K562 (cell line): ENCODE results near the gene RHO. TPM values are rescaled to one million over a fixed set of nuclear protein-coding genes. Genes with fewer than 3 reads are reported as not detected.

ENCODE experiments used
- ATAC-seq: fragments of 200-7000 bp; cut with Tn5 transposase; 3 replicates; pipeline ENCODE4 v1.9.1; 2020; ENCODE audit warnings: moderate library complexity
- BruUV-seq: library from RNA; stranded (reverse); fragments of 400-500 nt; replicated peaks from 2 replicates; lab custom pipeline; 2021; lab: Mats Ljungman, UMichigan
- CTCF ChIA-PET: fragments of 300-600 bp; formaldehyde crosslinking; extraction: SDS; loops from one replicate; lab custom pipeline; 2021; ENCODE audit warnings: low intra/inter-chr PET ratio; lab: Yijun Ruan, JAX
- POLR2A ChIA-PET: fragments of 300-600, 350-650 bp; sonication (Branson Sonifier 250); formaldehyde crosslinking; extraction: SDS; loops from one replicate; lab custom pipeline; 2021; ENCODE audit warnings: antibody characterized with exemption, inconsistent platforms; lab: Yijun Ruan, JAX
- DNase-seq, 4 experiments: peaks; one replicate each; pipeline versions ENCODE4 v3.0.0 to v3.0.0-alpha.2; 2011 to 2018; ENCODE audit warnings: low spot score in 3 of 4, mixed read lengths in 3 of 4; ENCODE audit errors: extremely low read depth in 1 of 4
- FAIRE-seq: peaks from 2 replicates; lab custom pipeline; 2011; peaks lifted over from hg19 to GRCh38; lab: Jason Lieb, UNC
- H2AFZ ChIP-seq: 2 replicates; pipeline ENCODE4 v1.6.0; 2011; ENCODE audit warnings: low read depth, low read length, control low read depth, inconsistent platforms
- H3K27ac ChIP-seq: fragments of 200-600 bp; 3 replicates; pipeline ENCODE4 v1.8.0; 2011; ENCODE audit warnings: low read depth, mild to moderate bottlenecking, control low read depth, inconsistent platforms, low read length, moderate library complexity, mixed read lengths; ENCODE audit errors: extremely low read depth
- H3K27me3 ChIP-seq, 2 experiments: fragments of 300-600 bp in 1 of 2; 2 replicates in 1 of 2; 3 replicates in 1 of 2; pipeline versions ENCODE4 v1.6.0 to v1.8.0; 2011; ENCODE audit warnings: inconsistent platforms in 2 of 2, low read length in 2 of 2, mild to moderate bottlenecking in 1 of 2, mixed read lengths in 1 of 2, moderate library complexity in 1 of 2; ENCODE audit not compliant: control insufficient read depth in 2 of 2, insufficient read depth in 2 of 2
- H3K36me3 ChIP-seq: fragments of 300-600 bp; 3 replicates; pipeline ENCODE4 v1.8.0; 2011; ENCODE audit warnings: mild to moderate bottlenecking, low read length, inconsistent platforms; ENCODE audit not compliant: control insufficient read depth, insufficient read depth
- H3K4me1 ChIP-seq, 2 experiments: fragments of 200-600 bp in 1 of 2; replicated peaks in 1 of 2; 2 replicates in 1 of 2; 3 replicates in 1 of 2; pipeline versions ENCODE4 v1.5.1 to v1.8.0; 2011; ENCODE audit warnings: inconsistent platforms in 2 of 2, low read length in 2 of 2, mild to moderate bottlenecking in 1 of 2, mixed read lengths in 1 of 2, moderate library complexity in 1 of 2; ENCODE audit not compliant: control insufficient read depth in 2 of 2, insufficient read depth in 2 of 2
- H3K4me2 ChIP-seq: 2 replicates; pipeline ENCODE4 v1.6.1; 2011; ENCODE audit warnings: low read length, control low read depth, inconsistent platforms, mixed read lengths; ENCODE audit not compliant: insufficient read depth
- H3K4me3 ChIP-seq: fragments of 200-600 bp; sonication (generic), shearing (Covaris generic); 2 replicates; pipeline ENCODE4 v1.5.1; 2016; ENCODE audit warnings: control low read depth, inconsistent platforms
- H3K79me2 ChIP-seq: fragments of 200-600 bp; 3 replicates; pipeline ENCODE4 v1.8.0; 2011; ENCODE audit warnings: low read length, inconsistent platforms; ENCODE audit not compliant: control insufficient read depth, insufficient read depth
- H3K9ac ChIP-seq, 2 experiments: 2 replicates each; pipeline versions ENCODE4 v1.6.0 to v1.6.1; 2011; ENCODE audit warnings: low read depth in 2 of 2, low read length in 2 of 2, control low read depth in 1 of 2, inconsistent platforms in 1 of 2, mild to moderate bottlenecking in 1 of 2, mixed read lengths in 1 of 2; ENCODE audit not compliant: insufficient read depth in 1 of 2
- H3K9me1 ChIP-seq: one replicate; pipeline ENCODE4 v1.6.0; 2011; ENCODE audit warnings: inconsistent platforms, mild to moderate bottlenecking, low read length, moderate library complexity; ENCODE audit not compliant: control insufficient read depth, insufficient read depth
- H3K9me3 ChIP-seq: replicated peaks from 2 replicates; pipeline ENCODE4 v1.5.1; 2011; ENCODE audit warnings: low read depth, low read length, inconsistent platforms; ENCODE audit not compliant: control insufficient read depth, insufficient read depth
- H4K20me1 ChIP-seq: replicated peaks from 2 replicates; pipeline ENCODE4 v1.6.1; 2011; ENCODE audit warnings: low read length, inconsistent platforms, mixed read lengths; ENCODE audit not compliant: control insufficient read depth, insufficient read depth
- GTF3C2 ChIP-seq: IDR thresholded peaks from 3 replicates; pipeline ENCODE4 v1.6.1; 2011; ENCODE audit warnings: borderline replicate concordance, mild to moderate bottlenecking, moderate library complexity; ENCODE audit not compliant: insufficient read length; ENCODE audit errors: extremely low read depth
- MBD2 ChIP-seq: sonication (generic); IDR thresholded peaks from 2 replicates; pipeline ENCODE4 v1.6.1; 2016; ENCODE audit warnings: low read depth, borderline replicate concordance
- MCM2 ChIP-seq: fragments of 450-650 bp; IDR thresholded peaks from 2 replicates; pipeline ENCODE4 v1.6.1; 2017; ENCODE audit warnings: low read depth, mild to moderate bottlenecking
- MIER1 ChIP-seq: fragments of 450-650 bp; IDR thresholded peaks from 2 replicates; pipeline ENCODE4 v1.6.1; 2016; ENCODE audit warnings: antibody characterized with exemption, mild to moderate bottlenecking, low read depth
- PKNOX1 ChIP-seq: fragments of 450-650 bp; IDR thresholded peaks from 2 replicates; pipeline ENCODE4 v1.6.1; 2016
- POLR2B ChIP-seq: fragments of 450-650 bp; IDR thresholded peaks from 2 replicates; pipeline ENCODE4 v1.6.1; 2018; ENCODE audit warnings: low read depth; ENCODE audit not compliant: partially characterized antibody
- SP2 ChIP-seq: IDR thresholded peaks from 2 replicates; pipeline ENCODE4 v1.6.1; 2011; ENCODE audit warnings: mild to moderate bottlenecking, low read depth, low read length, moderate library complexity; ENCODE audit not compliant: poor library complexity, severe bottlenecking; ENCODE audit errors: extremely low read depth
- SRSF9 ChIP-seq: fragments of 200-400 bp; formaldehyde crosslinking; IDR thresholded peaks from 2 replicates; pipeline ENCODE4 v1.6.1; 2017; ENCODE audit warnings: low read depth, low read length, borderline replicate concordance
- ZNF280A ChIP-seq: fragments of 450-650 bp; IDR thresholded peaks from 2 replicates; pipeline ENCODE4 v1.6.1; 2018; ENCODE audit warnings: mild to moderate bottlenecking, low read depth; ENCODE audit not compliant: partially characterized antibody
- WGBS: fragments of 100-300 bp; shearing (Covaris generic); methylation state at CpG from one replicate; pipeline ENCODE4 v1.1.6; 2016; ENCODE audit warnings: low coverage, mixed read lengths; ENCODE audit not compliant: insufficient coverage; ENCODE audit errors: missing lambda C conversion rate; 5-methylcytosine and 5-hydroxymethylcytosine counted together
- in situ Hi-C: fragments of 300-500 bp; cut with MboI; formaldehyde crosslinking; loops from 4 replicates; pipeline ENCODE4 v1.15.0; 2018; ENCODE audit warnings: inconsistent platforms, mixed read lengths
- intact Hi-C: fragments of 100-400 bp; cut with micrococcal nuclease; formaldehyde crosslinking; loops from 2 replicates; pipeline ENCODE4 v1.14.2; 2022
- polyA plus RNA-seq, 8 experiments: library from polyadenylated mRNA; depleted of rRNA in 4 of 8; stranded (reverse) in 5 of 8; unstranded in 3 of 8; fragments of >200 nt; fragmentation: Nextera tagmentation in 2 of 8; fragmentation: Illumina TruSeq in 1 of 8; extraction: Ambion mirVana in 2 of 8; extraction: Trizol in 1 of 8; gene quantifications; 2 replicates each; pipeline versions ENCODE4 v1.2.1 to v1.2.3, GENCODE V29; 2011 to 2014; ENCODE audit warnings: inconsistent platforms in 1 of 8, missing spikeins in 1 of 8
- total RNA-seq, 7 experiments: library from RNA; depleted of rRNA in 6 of 7; stranded (reverse); fragments of >200 nt in 6 of 7; fragmentation: Illumina TruSeq in 2 of 7; extraction: Trizol in 2 of 7; gene quantifications; 2 replicates each; pipeline versions ENCODE4 v1.2.1 to v1.2.3, GENCODE V29; 2011 to 2021; ENCODE audit warnings: low replicate concordance in 1 of 7
- TF ChIP-seq, protein P1 (sequence below): fragments of 250-450 bp; sonication (Bioruptor Pico); IDR thresholded peaks from 2 replicates; pipeline ENCODE4 v1.5.0; 2021; ENCODE audit warnings: mild to moderate bottlenecking, borderline replicate concordance

Gene RHO
- total and polyA plus RNA-seq, 9 of the 15 experiments (the other 6 are each of a cell fraction or from before 2014, with no cell fraction given), result not detected

DNA sequence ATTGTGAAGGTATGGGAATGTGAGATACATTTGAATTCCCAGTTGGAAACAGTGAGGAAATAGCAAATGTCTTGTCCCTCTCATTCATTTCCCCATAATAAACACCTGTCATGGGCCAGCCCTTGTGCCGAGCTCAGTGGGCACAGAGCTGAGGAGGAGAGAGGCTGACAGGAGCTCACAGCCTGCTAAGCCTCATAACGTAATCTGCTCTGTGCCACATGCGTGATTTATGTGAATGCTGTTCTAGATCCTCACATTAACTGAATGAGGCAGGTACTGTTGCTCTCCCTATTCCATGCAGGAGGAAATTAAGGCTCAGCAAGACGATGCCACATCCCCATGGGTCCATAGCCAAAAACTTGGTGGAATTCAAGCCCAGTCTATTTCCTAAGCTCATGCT is 35.2 kb upstream of the RHO start:
- BruUV-seq, result no TSS peak
- ATAC-seq (no peak), DNase-seq (no peak), FAIRE-seq (no peak)
- H3K9ac ChIP-seq, result no peak overlapping the region
- TF ChIP-seq, protein P1, sequence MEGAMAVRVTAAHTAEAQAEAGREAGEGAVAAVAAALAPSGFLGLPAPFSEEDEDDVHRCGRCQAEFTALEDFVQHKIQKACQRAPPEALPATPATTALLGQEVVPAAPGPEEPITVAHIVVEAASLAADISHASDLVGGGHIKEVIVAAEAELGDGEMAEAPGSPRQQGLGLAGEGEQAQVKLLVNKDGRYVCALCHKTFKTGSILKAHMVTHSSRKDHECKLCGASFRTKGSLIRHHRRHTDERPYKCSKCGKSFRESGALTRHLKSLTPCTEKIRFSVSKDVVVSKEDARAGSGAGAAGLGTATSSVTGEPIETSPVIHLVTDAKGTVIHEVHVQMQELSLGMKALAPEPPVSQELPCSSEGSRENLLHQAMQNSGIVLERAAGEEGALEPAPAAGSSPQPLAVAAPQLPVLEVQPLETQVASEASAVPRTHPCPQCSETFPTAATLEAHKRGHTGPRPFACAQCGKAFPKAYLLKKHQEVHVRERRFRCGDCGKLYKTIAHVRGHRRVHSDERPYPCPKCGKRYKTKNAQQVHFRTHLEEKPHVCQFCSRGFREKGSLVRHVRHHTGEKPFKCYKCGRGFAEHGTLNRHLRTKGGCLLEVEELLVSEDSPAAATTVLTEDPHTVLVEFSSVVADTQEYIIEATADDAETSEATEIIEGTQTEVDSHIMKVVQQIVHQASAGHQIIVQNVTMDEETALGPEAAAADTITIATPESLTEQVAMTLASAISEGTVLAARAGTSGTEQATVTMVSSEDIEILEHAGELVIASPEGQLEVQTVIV (CRISPR knock-in tag), result no peak
- TF ChIP-seq POLR2B (no peak), PKNOX1 (no peak), SRSF9 (no peak), GTF3C2 (no peak), ZNF280A (no peak), MBD2 (no peak), SP2 (no peak), MIER1 (no peak), MCM2 (no peak)
- ChIA-PET CTCF (no interaction called here), POLR2A (interaction anchor here (1.1 kb wide), 1 partner anchor 29 kb away, joined by 3 read pairs; no protein-coding TSS in a partner anchor)
- intact Hi-C loops (loop anchor here (5.0 to 10.0 kb wide), 2 partner anchors 134 to 442 kb away; no protein-coding TSS in a partner anchor), in situ Hi-C loops (loop anchor here (10.0 kb wide), 1 partner anchor 442 kb away; no protein-coding TSS in a partner anchor)
- no peak overlapping the region for H2AFZ ChIP-seq
- H3K27ac ChIP-seq, result no peak overlapping the region
- H3K36me3 ChIP-seq, result peaks cover 9% of the 10 kb centered on the region; the same call in 2 of the 3 replicates
- H3K79me2 ChIP-seq, result no peaks in the 10 kb centered on the region
- no peaks in the 10 kb centered on the region for H3K27me3 ChIP-seq
- H3K4me2 ChIP-seq, result no peak overlapping the region
- 65% methylated on average over 4 of the region's 4 CpGs for WGBS
- H3K4me1 ChIP-seq, result peaks cover 2 to 6% of the 10 kb centered on the region in 2 experiments; a peak in 3 of 5 replicates
- H4K20me1 ChIP-seq, result no peaks in the 10 kb centered on the region
- no peaks in the 10 kb centered on the region for H3K9me1 ChIP-seq
- H3K4me3 ChIP-seq, result no peak overlapping the region
- no peaks in the 10 kb centered on the region for H3K9me3 ChIP-seq
